Breast epithelium (tissue), 3 donors: Measurements from ENCODE around the gene CBFA2T3.

Experiments used
- CTCF ChIP-seq, 3 donors: fragments of 450-650 bp; IDR thresholded peaks; one replicate each; pipeline ENCODE4 v1.5.1; 2016 to 2017; ENCODE audit warnings: antibody characterized with exemption in 3 of 3, mild to moderate bottlenecking in 3 of 3, moderate library complexity in 3 of 3
- POLR2A ChIP-seq: fragments of 450-650 bp; IDR thresholded peaks from one replicate; pipeline ENCODE4 v1.6.1; 2016; ENCODE audit warnings: antibody characterized with exemption, mild to moderate bottlenecking, moderate library complexity
- POLR2AphosphoS5 ChIP-seq, 3 donors: sonication (generic); formaldehyde crosslinking; IDR thresholded peaks; one replicate each; pipeline ENCODE4 v1.6.1; 2017; ENCODE audit warnings: antibody characterized with exemption in 3 of 3

DNA sequence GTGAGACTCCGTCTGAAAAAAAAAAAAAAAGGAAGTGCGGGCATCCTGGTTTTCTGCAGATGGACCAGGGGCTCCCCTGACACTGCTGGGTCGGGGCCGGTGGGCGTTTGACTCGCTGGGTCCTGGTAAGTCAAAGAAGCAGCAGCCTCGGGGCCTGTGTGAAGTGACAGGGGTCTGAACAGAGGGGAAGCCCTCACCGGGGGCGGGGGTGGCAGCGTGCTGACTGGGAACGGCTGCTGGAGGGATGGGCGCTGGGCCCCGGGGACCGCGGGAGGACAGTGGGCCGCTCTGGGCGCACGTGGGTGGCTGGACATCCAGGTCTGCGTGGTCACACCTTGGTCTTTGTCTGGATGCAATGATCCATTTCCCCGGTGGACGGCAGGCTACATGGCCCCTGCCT is 128.4 kb downstream of the CBFA2T3 start:
- no peak for TF ChIP-seq CTCF (IDR thresholded peaks at IDR 0.05)
- no peak for TF ChIP-seq POLR2A
- TF ChIP-seq POLR2AphosphoS5 (IDR thresholded peaks at IDR 0.05), result no peak
